GM12872 (cell line): Measurements from ENCODE around the gene OGA.

Experiments
- TF ChIP-seq, protein P1 (sequence below): IDR thresholded peaks from 3 replicates; pipeline ENCODE4 v1.5.1; 2011; ENCODE audit warnings: low read depth, mild to moderate bottlenecking, low read length, moderate library complexity; ENCODE audit not compliant: insufficient read depth

OGA gene

DNA sequence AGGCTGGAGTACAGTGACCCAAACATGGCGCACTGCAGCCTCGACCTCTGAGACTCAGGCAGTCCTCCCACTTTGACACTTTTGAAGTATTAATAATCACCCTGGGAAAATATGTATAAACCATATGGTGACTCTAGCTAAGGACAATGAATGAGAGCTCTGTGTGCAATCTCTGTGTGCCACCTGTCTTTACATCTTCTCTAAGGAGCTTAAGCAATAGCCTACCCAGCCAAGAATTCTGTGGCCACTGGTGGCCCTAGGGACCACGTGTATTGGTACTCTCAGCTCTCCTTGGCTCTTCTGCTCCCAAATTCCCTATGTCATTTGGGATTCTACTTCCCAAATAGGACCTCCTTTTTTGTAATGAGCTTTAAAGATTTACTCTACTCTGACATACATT lies 66.0 kb downstream of the OGA start:
- TF ChIP-seq, protein P1, sequence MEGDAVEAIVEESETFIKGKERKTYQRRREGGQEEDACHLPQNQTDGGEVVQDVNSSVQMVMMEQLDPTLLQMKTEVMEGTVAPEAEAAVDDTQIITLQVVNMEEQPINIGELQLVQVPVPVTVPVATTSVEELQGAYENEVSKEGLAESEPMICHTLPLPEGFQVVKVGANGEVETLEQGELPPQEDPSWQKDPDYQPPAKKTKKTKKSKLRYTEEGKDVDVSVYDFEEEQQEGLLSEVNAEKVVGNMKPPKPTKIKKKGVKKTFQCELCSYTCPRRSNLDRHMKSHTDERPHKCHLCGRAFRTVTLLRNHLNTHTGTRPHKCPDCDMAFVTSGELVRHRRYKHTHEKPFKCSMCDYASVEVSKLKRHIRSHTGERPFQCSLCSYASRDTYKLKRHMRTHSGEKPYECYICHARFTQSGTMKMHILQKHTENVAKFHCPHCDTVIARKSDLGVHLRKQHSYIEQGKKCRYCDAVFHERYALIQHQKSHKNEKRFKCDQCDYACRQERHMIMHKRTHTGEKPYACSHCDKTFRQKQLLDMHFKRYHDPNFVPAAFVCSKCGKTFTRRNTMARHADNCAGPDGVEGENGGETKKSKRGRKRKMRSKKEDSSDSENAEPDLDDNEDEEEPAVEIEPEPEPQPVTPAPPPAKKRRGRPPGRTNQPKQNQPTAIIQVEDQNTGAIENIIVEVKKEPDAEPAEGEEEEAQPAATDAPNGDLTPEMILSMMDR = no peak

DNA sequence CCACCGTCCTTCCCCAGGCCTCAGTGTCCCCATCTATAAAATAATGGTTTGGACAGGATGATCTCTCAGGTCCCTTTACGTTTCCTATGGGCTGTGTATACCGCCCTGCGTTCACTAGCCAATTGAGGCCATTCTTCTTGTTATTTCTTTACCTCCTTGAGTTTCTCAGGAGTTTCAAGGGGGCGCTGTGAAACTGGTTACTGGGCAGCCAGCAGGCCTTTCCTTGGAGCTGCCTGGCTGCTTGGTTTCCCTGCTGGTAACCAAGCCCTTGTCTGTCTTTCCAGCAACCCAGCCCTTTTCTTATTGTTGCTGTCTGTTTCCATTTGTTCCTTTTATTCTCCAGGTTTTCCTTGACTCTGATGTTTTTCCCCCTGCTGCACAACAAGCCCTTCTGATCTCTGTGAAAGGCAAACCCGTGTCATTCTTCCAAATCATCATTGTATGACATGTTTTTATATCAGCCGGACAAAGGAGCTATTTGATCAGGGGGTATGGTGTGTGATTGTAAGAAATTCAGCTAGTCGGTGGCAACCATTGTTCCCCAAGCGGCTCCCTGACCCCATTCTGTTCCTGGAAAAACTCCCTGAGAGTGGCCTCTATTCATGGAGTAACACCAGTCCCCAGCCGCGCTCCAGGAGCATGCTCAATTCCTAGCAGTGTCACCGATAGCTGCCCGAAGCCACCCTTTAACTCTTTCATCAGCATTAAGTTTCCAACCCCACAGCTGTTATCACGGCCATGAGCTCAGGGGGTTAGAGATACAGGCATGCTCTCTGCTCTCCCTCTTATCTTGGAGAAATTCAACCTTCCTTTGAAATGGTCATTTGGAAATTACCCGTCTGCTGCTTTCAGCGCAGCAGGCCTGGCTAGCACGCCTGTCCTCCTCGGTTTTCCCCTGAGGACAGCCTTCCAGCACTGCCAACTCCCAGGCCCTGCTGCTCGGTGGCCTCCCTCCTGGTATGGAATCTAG lies 68.9 kb downstream of the OGA start:
- TF ChIP-seq, protein P1 = no peak

DNA sequence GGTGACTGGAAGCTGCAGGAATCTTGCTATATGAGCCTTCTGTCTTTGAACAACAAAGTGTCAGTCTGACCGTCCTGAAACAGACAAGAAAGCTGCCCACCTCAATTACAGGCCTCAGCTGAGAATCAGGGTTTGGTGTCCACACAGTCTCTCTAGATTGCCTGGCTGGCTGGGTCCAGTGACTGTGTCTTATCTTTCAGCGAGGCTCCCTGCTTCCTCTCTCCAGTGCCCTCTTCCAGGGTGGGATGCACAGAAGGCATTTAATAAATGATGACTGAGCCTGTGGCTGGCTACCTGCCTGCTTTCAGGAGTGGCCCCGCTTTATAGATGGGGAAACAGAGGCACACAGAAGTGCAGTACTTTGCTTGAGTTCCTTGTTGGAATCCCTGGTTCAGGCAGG lies 69.7 kb downstream of the OGA start:
- TF ChIP-seq, protein P1 = no peak

DNA sequence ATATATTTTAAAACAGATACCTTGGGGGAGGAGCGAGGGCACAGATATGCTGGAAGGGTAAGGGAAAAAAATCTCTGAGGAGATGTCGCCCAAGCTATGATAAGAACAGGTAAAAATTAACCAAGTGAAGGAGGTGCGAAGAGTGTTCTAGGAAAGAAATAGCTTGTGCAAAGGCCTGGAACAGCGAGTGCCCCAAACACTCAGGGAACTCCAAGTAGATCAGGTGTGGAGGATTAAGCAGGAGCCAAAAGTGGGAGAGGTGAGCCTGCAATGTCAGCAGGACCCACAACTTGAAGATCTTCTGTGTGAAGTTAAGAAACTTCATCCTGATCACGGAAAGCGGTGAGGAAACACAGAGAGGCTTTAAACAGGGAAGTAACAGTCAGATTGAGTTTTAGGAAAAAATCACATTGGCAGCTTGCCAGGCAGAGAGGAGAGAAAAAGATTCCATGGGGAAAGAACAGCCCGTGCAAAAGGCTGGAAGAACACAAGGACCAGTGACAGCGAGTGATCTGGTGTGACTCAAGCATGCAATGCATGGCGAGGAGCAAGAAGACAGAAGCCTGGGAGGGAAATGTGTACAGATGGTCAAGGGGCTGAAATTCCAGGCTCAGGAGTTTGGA lies 73.1 kb downstream of the OGA start:
- TF ChIP-seq, protein P1 = no peak

DNA sequence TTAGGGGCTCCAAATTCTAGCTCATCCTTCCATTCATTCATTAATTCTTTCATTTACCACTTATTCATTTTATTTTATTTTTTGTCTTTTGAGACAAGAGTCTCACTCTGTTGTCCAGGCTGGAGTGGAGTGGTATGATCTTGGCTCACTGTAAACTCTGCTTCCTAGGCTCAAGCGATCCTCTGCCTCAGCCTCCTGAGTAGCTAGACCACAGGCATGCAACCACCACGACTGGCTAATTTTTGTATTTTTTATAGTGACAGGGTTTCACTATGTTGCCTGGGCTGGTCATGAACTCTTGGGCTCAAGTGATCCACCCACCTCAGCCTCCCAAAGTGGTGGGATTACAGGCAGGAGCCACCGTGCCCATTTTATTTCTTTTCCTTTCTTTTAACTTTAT lies 74.0 kb downstream of the OGA start:
- TF ChIP-seq, protein P1 = no peak

DNA sequence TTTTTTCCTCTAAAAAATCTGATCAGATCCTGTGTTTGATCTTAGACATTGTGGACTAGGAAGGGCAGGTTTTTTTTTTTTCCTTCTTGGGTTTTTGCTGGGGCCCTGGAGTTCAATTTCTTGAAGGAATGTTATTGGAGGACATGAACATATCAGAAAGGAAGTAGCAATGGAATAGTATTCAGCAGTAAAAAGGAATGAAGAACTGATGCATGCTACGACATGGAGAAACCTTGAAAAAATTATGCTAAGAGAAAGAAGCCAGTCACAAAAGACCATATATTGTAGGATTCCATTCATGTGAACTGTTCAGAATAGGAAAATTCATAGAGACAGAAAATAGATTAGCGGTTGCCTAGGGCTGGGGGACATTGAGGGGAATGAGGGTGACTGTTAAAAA lies 76.3 kb downstream of the OGA start:
- TF ChIP-seq, protein P1 = no peak

DNA sequence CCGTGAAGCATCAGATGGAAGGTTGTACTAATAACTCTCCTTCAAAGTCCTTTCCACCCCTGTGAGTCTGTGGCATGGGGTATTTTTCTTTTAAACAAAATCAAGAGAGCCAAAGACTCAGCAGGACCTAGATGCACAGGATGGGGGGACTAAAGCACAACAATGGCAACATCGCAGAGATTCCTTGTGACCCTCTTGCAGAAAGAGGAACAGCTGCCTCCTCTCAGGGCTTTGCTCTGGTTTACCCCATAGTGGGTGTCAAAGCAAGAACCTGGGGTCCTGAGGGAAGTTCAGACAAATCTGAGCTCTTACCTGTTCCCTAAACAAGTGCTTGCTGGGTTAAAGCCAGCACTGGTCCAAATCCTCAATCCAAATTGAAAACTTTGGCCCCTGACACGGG lies 81.6 kb downstream of the OGA start:
- TF ChIP-seq, protein P1 = no peak
